GM19043 (cell line): Measurements from ENCODE around the gene PCGF3.
"Not testable (repeated sequence)": the region's sequence is repeated elsewhere in the genome, so short reads cannot be mapped to it uniquely, and the experiment has no call there.

ENCODE experiments used
- ATAC-seq: cut with Tn5 transposase; IDR thresholded peaks from one replicate; pipeline ENCODE4 v1.9.1; 2021; ENCODE audit warnings: low read depth; ENCODE audit not compliant: unreplicated experiment

PCGF3 gene

GRCh38 chr4:774419-775092 is 68.9 kb downstream of the PCGF3 start:
- not testable (repeated sequence) for ATAC-seq

GRCh38 chr4:775485-775884 is 69.9 kb downstream of the PCGF3 start:
- not testable (repeated sequence) for ATAC-seq

- ATAC-seq, result no peak
Measured at GRCh38 chr4:776743-777441, 71.3 kb downstream of the PCGF3 start.

- no peak for ATAC-seq
Measured at GRCh38 chr4:777520-778262, 72.1 kb downstream of the PCGF3 start.

- no peak for ATAC-seq
Measured at GRCh38 chr4:779555-779954, 73.9 kb downstream of the PCGF3 start.

- ATAC-seq, result not testable (repeated sequence)
Measured at GRCh38 chr4:780255-780654, 74.6 kb downstream of the PCGF3 start.

GRCh38 chr4:780716-781492 is 75.3 kb downstream of the PCGF3 start:
- no peak for ATAC-seq

GRCh38 chr4:781493-782216 is 76.0 kb downstream of the PCGF3 start:
- ATAC-seq, result peak; percentile 96

- no peak for ATAC-seq
Measured at GRCh38 chr4:784401-785331, 79.0 kb downstream of the PCGF3 start.

GRCh38 chr4:785332-786073 is 79.9 kb downstream of the PCGF3 start:
- no peak for ATAC-seq

GRCh38 chr4:786074-786741 is 80.6 kb downstream of the PCGF3 start:
- no peak for ATAC-seq

- ATAC-seq, result no peak
Measured at GRCh38 chr4:786861-787300, 81.2 kb downstream of the PCGF3 start.

- no peak for ATAC-seq
Measured at GRCh38 chr4:787561-787981, 81.9 kb downstream of the PCGF3 start.

- no peak for ATAC-seq
Measured at GRCh38 chr4:788006-788635, 82.5 kb downstream of the PCGF3 start.

- ATAC-seq, result no peak
Measured at GRCh38 chr4:788636-789297, 83.1 kb downstream of the PCGF3 start.

- ATAC-seq, result no peak
Measured at GRCh38 chr4:789571-790465, 84.2 kb downstream of the PCGF3 start.
